K562 (cell line): ENCODE data around the gene CRELD2.

Experiments
- ATF3 ChIP-seq, 2 experiments: fragments of 450-650 bp in 1 of 2; sonication (generic) in 1 of 2; formaldehyde crosslinking in 1 of 2; IDR thresholded peaks in 1 of 2; conservative IDR thresholded peaks in 1 of 2; 2 replicates each; pipeline versions ENCODE4 v1.6.1 to v1.8.1; 2016 to 2023; ENCODE audit warnings: mild to moderate bottlenecking in 2 of 2, moderate library complexity in 2 of 2, inconsistent platforms in 1 of 2, missing genetic modification reagents in 1 of 2
- ATF4 ChIP-seq: fragments of 450-650 bp; formaldehyde crosslinking; IDR thresholded peaks from 2 replicates; pipeline ENCODE4 v1.4.0; 2022; ENCODE audit warnings: mild to moderate bottlenecking, moderate library complexity
- BACH1 ChIP-seq: fragments of 200-800 bp; sonication (Bioruptor generic); IDR thresholded peaks from 2 replicates; pipeline ENCODE4 v1.6.1; 2016; ENCODE audit warnings: missing genetic modification characterization, missing compliant biosample characterization
- CHD2 ChIP-seq: IDR thresholded peaks from 2 replicates; pipeline ENCODE4 v1.6.1; 2011; ENCODE audit warnings: low read depth, low read length
- EZH2 ChIP-seq: IDR thresholded peaks from 2 replicates; pipeline ENCODE4 v1.6.1; 2012; ENCODE audit warnings: low read depth, mild to moderate bottlenecking, inconsistent platforms, low read length, borderline replicate concordance
- MTA2 ChIP-seq: fragments of 450-650 bp; IDR thresholded peaks from 2 replicates; pipeline ENCODE4 v1.6.1; 2016; ENCODE audit warnings: low read depth
- NFE2L1 ChIP-seq: fragments of 450-650 bp; IDR thresholded peaks from 2 replicates; pipeline ENCODE4 v1.6.1; 2016; ENCODE audit warnings: missing genetic modification characterization, low read depth, mild to moderate bottlenecking, missing compliant biosample characterization, moderate library complexity, borderline replicate concordance
- NR1H2 ChIP-seq: sonication (generic); formaldehyde crosslinking; IDR thresholded peaks from 2 replicates; pipeline ENCODE4 v1.4.0; 2020; ENCODE audit warnings: mild to moderate bottlenecking, missing genetic modification reagents
- PRMT5 ChIP-seq: sonication (generic); formaldehyde crosslinking; IDR thresholded peaks from 2 replicates; pipeline ENCODE4 v1.5.0; 2020; ENCODE audit warnings: missing genetic modification reagents
- RAD21 ChIP-seq, 2 experiments: fragments of 250-450 bp in 1 of 2; fragments of 450-650 bp in 1 of 2; sonication (Bioruptor Pico) in 1 of 2; formaldehyde crosslinking in 1 of 2; IDR thresholded peaks in 1 of 2; conservative IDR thresholded peaks in 1 of 2; 2 replicates each; pipeline versions ENCODE4 v1.4.0 to v1.8.0; 2020 to 2022; ENCODE audit warnings: mild to moderate bottlenecking in 2 of 2, moderate library complexity in 1 of 2
- SOX6 ChIP-seq: fragments of 450-650 bp; IDR thresholded peaks from 2 replicates; pipeline ENCODE4 v1.6.1; 2014; ENCODE audit warnings: mild to moderate bottlenecking
- TF ChIP-seq, protein P1 (sequence below): fragments of 250-450 bp; sonication (Bioruptor Pico); IDR thresholded peaks from 2 replicates; pipeline ENCODE4 v1.5.0; 2020; ENCODE audit warnings: mild to moderate bottlenecking, borderline replicate concordance
- TF ChIP-seq, protein P2 (sequence below): fragments of 200-800 bp; sonication (Bioruptor generic); IDR thresholded peaks from 2 replicates; pipeline ENCODE4 v1.6.1; 2017; ENCODE audit warnings: missing genetic modification characterization, missing compliant biosample characterization
- TF ChIP-seq, protein P3 (sequence below): fragments of 250-450 bp; sonication (Bioruptor Pico); IDR thresholded peaks from 2 replicates; pipeline ENCODE4 v1.5.0; 2021

- TF ChIP-seq, protein P1, sequence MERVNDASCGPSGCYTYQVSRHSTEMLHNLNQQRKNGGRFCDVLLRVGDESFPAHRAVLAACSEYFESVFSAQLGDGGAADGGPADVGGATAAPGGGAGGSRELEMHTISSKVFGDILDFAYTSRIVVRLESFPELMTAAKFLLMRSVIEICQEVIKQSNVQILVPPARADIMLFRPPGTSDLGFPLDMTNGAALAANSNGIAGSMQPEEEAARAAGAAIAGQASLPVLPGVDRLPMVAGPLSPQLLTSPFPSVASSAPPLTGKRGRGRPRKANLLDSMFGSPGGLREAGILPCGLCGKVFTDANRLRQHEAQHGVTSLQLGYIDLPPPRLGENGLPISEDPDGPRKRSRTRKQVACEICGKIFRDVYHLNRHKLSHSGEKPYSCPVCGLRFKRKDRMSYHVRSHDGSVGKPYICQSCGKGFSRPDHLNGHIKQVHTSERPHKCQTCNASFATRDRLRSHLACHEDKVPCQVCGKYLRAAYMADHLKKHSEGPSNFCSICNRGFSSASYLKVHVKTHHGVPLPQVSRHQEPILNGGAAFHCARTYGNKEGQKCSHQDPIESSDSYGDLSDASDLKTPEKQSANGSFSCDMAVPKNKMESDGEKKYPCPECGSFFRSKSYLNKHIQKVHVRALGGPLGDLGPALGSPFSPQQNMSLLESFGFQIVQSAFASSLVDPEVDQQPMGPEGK (CRISPR knock-in tag) = no peak
- no peak for TF ChIP-seq NFE2L1
- TF ChIP-seq ATF4 = no peak
- TF ChIP-seq MTA2 = no peak
- TF ChIP-seq RAD21 (CRISPR knock-in tag; conservative IDR thresholded peaks at IDR 0.05 in 1 of 2, IDR thresholded peaks at IDR 0.05 in 1 of 2) = no peak
- no peak for TF ChIP-seq ATF3 (IDR thresholded peaks at IDR 0.05)
- no peak for TF ChIP-seq ATF3 (CRISPR knock-in tag; conservative IDR thresholded peaks at IDR 0.05)
- TF ChIP-seq EZH2 = no peak
- no peak for TF ChIP-seq BACH1 (tag)
- TF ChIP-seq NR1H2 (CRISPR knock-in tag) = no peak
- TF ChIP-seq SOX6 = no peak
- no peak for TF ChIP-seq CHD2
- no peak for TF ChIP-seq PRMT5
- TF ChIP-seq, protein P2, sequence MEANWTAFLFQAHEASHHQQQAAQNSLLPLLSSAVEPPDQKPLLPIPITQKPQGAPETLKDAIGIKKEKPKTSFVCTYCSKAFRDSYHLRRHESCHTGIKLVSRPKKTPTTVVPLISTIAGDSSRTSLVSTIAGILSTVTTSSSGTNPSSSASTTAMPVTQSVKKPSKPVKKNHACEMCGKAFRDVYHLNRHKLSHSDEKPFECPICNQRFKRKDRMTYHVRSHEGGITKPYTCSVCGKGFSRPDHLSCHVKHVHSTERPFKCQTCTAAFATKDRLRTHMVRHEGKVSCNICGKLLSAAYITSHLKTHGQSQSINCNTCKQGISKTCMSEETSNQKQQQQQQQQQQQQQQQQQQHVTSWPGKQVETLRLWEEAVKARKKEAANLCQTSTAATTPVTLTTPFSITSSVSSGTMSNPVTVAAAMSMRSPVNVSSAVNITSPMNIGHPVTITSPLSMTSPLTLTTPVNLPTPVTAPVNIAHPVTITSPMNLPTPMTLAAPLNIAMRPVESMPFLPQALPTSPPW (CRISPR knock-in tag) = no peak
- TF ChIP-seq, protein P3, sequence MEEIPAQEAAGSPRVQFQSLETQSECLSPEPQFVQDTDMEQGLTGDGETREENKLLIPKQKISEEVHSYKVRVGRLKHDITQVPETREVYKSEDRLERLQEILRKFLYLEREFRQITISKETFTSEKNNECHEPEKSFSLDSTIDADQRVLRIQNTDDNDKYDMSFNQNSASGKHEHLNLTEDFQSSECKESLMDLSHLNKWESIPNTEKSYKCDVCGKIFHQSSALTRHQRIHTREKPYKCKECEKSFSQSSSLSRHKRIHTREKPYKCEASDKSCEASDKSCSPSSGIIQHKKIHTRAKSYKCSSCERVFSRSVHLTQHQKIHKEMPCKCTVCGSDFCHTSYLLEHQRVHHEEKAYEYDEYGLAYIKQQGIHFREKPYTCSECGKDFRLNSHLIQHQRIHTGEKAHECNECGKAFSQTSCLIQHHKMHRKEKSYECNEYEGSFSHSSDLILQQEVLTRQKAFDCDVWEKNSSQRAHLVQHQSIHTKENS (CRISPR knock-in tag) = no peak
Measured at GRCh38 chr22:49897015-49897684, 21.3 kb upstream of the CRELD2 start.
